ENCODE data around the gene DIAPH2.

The DIAPH2 gene

GRCh38 chrX:97230948-97231347 is 546.3 kb downstream of the DIAPH2 start:
- Mint-ChIP-seq H3K4me3 (no peak overlapping the region), H3K27ac (no peak overlapping the region)
- no peak for TF ChIP-seq CTCF (IDR thresholded peaks at IDR 0.05)

GRCh38 chrX:97234471-97235081 is 549.9 kb downstream of the DIAPH2 start:
- DNase-seq: no peak

More at GRCh38 chrX:97230948-97231347, 546.3 kb downstream of the DIAPH2 start:
- Mint-ChIP-seq H3K4me1 (no peaks in the 10 kb centered on the region), H3K27me3 (ENCODE audit: low read depth, poor library complexity) (peaks cover 4% of the 10 kb centered on the region), H3K9me3 (no peaks in the 10 kb centered on the region), H3K36me3 (ENCODE audit: low read depth) (no peaks in the 10 kb centered on the region)
- no peak for DNase-seq

GRCh38 chrX:97238632-97239031 is 554.0 kb downstream of the DIAPH2 start:
- Mint-ChIP-seq H3K9me3 (no peaks in the 10 kb centered on the region), H3K27ac (no peak overlapping the region), H3K27me3 (ENCODE audit: low read depth, poor library complexity) (no peaks in the 10 kb centered on the region), H3K36me3 (ENCODE audit: low read depth) (no peaks in the 10 kb centered on the region), H3K4me1 (no peaks in the 10 kb centered on the region), H3K4me3 (no peak overlapping the region)
- no peak for DNase-seq
- no peak for TF ChIP-seq CTCF (IDR thresholded peaks at IDR 0.05)

More at GRCh38 chrX:97234471-97235081, 549.9 kb downstream of the DIAPH2 start:
- Mint-ChIP-seq H3K27me3 (ENCODE audit: low read depth, poor library complexity) (peaks cover 3% of the 10 kb centered on the region), H3K27ac (no peak overlapping the region), H3K36me3 (ENCODE audit: low read depth) (no peaks in the 10 kb centered on the region), H3K4me1 (no peaks in the 10 kb centered on the region), H3K4me3 (no peak overlapping the region), H3K9me3 (no peaks in the 10 kb centered on the region)
- TF ChIP-seq CTCF (IDR thresholded peaks at IDR 0.05): no peak

- H3K9me3 Mint-ChIP-seq: no peaks in the 10 kb centered on the region
- H3K36me3 Mint-ChIP-seq (ENCODE audit: low read depth): no peaks in the 10 kb centered on the region
- H3K4me3 Mint-ChIP-seq: no peak overlapping the region
- no peak overlapping the region for H3K27ac Mint-ChIP-seq
- peaks cover 4% of the 10 kb centered on the region for H3K27me3 Mint-ChIP-seq (ENCODE audit: low read depth, poor library complexity)
- DNase-seq: no peak
- TF ChIP-seq CTCF (IDR thresholded peaks at IDR 0.05): no peak
- H3K4me1 Mint-ChIP-seq: peaks cover 7% of the 10 kb centered on the region
Observed at GRCh38 chrX:97252111-97252510, 567.5 kb downstream of the DIAPH2 start.

- H3K4me1 Mint-ChIP-seq: peaks cover 15% of the 10 kb centered on the region
- no peaks in the 10 kb centered on the region for H3K9me3 Mint-ChIP-seq
- no peak for TF ChIP-seq CTCF (IDR thresholded peaks at IDR 0.05)
Observed at GRCh38 chrX:97260679-97261078, 576.0 kb downstream of the DIAPH2 start.

More at GRCh38 chrX:97260679-97261078, 576.0 kb downstream of the DIAPH2 start:
- no peak for DNase-seq
- no peak overlapping the region for H3K4me3 Mint-ChIP-seq
- H3K27ac Mint-ChIP-seq: no peak overlapping the region
- peaks cover 13% of the 10 kb centered on the region for H3K36me3 Mint-ChIP-seq (ENCODE audit: low read depth)
- H3K27me3 Mint-ChIP-seq (ENCODE audit: low read depth, poor library complexity): peaks cover 6% of the 10 kb centered on the region

All from nephron progenitor cell (in vitro differentiated cells).